HCT116 (cell line): ENCODE results near the gene THSD7B. TPM values are rescaled to one million over a fixed set of nuclear protein-coding genes. Genes with fewer than 3 reads are reported as not detected.

Experiments
- ATAC-seq: fragments of 200-7000 bp; cut with Tn5 transposase; 2 replicates; pipeline ENCODE4 v1.9.1; 2020; ENCODE audit warnings: mild to moderate bottlenecking, moderate library complexity
- BruUV-seq: library from RNA; stranded (reverse); fragments of 400-500 nt; replicated peaks from 2 replicates; lab custom pipeline; 2021; lab: Mats Ljungman, UMichigan
- CTCF ChIA-PET: fragments of 300-600 bp; sonication (Branson Sonifier 250); formaldehyde crosslinking; loops from one replicate; lab custom pipeline; 2021; ENCODE audit warnings: antibody characterized with exemption; lab: Charles Lee
- POLR2A ChIA-PET: fragments of 300-600, 350-600 bp; sonication (Branson Sonifier 250); formaldehyde crosslinking; loops from one replicate; lab custom pipeline; 2021; ENCODE audit warnings: antibody characterized with exemption; lab: Charles Lee
- RAD21 ChIA-PET, 2 experiments: fragments of 300-600 bp; sonication (Branson Sonifier 250); formaldehyde crosslinking; loops; one replicate each; lab custom pipeline; 2023; ENCODE audit warnings: low total read pairs in 2 of 2; ENCODE audit not compliant: uncharacterized antibody in 2 of 2, unreplicated experiment in 2 of 2, low non-redundant PET in 1 of 2; lab: Charles Lee
- DNase-seq: peaks from one replicate; pipeline ENCODE4 v3.0.0-alpha.2; 2010; ENCODE audit warnings: low read depth, low spot score
- H2AFZ ChIP-seq: fragments of 200-600 bp; shearing (Covaris generic), sonication (generic); 2 replicates; pipeline ENCODE4 v1.6.1; 2017; ENCODE audit warnings: low read depth, mixed run types, mixed read lengths, antibody characterized with exemption, low read length; ENCODE audit not compliant: poor library complexity, severe bottlenecking
- H3K27ac ChIP-seq: 2 replicates; pipeline ENCODE4 v1.5.1; 2012; ENCODE audit warnings: low read depth, low read length
- H3K27me3 ChIP-seq: fragments of 200-600 bp; sonication (generic); 2 replicates; pipeline ENCODE4 v1.6.1; 2016; ENCODE audit warnings: mixed run types, low read length, mixed read lengths; ENCODE audit not compliant: insufficient read depth
- H3K36me3 ChIP-seq, 2 experiments: fragments of 200-500 bp in 1 of 2; fragments of 200-600 bp in 1 of 2; sonication (Bioruptor generic) in 1 of 2; sonication (generic) in 1 of 2; 2 replicates each; pipeline versions ENCODE4 v1.5.1 to v1.6.1; 2014 to 2016; ENCODE audit warnings: low read length in 2 of 2, inconsistent platforms in 1 of 2, mixed read lengths in 1 of 2, mixed run types in 1 of 2; ENCODE audit not compliant: insufficient read depth in 2 of 2, control insufficient read depth in 1 of 2
- H3K4me1 ChIP-seq, 2 experiments: fragments of 200-600 bp in 1 of 2; sonication (generic) in 1 of 2; 2 replicates each; pipeline versions ENCODE4 v1.5.1 to v1.6.1; 2012 to 2017; ENCODE audit warnings: low read length in 2 of 2, inconsistent platforms in 1 of 2, mild to moderate bottlenecking in 1 of 2, mixed read lengths in 1 of 2, mixed run types in 1 of 2, moderate library complexity in 1 of 2; ENCODE audit not compliant: insufficient read depth in 2 of 2, control insufficient read depth in 1 of 2
- H3K4me2 ChIP-seq: fragments of 200-600 bp; sonication (generic); 2 replicates; pipeline ENCODE4 v1.6.1; 2017; ENCODE audit warnings: mixed run types, low read length, mixed read lengths
- H3K4me3 ChIP-seq, 2 experiments: fragments of 200-600 bp in 1 of 2; sonication (generic) in 1 of 2; replicated peaks in 1 of 2; 2 replicates each; pipeline ENCODE4 v1.5.1; 2011 to 2016; ENCODE audit warnings: low read length in 2 of 2, control low read depth in 1 of 2, low read depth in 1 of 2, mild to moderate bottlenecking in 1 of 2, mixed read lengths in 1 of 2, mixed run types in 1 of 2
- H3K79me2 ChIP-seq: fragments of 200-600 bp; sonication (generic); 2 replicates; pipeline ENCODE4 v1.6.1; 2017; ENCODE audit warnings: mild to moderate bottlenecking, mixed run types, low read length, moderate library complexity, mixed read lengths; ENCODE audit not compliant: insufficient read depth
- H3K9ac ChIP-seq: fragments of 200-600 bp; sonication (generic); 2 replicates; pipeline ENCODE4 v1.6.1; 2016; ENCODE audit warnings: low read length, mixed read lengths
- H3K9me2 ChIP-seq: fragments of 200-600 bp; sonication (generic), shearing (Covaris generic); 2 replicates; pipeline ENCODE4 v1.6.1; 2017; ENCODE audit warnings: mixed run types, mild to moderate bottlenecking, moderate library complexity; ENCODE audit not compliant: insufficient read depth
- H3K9me3 ChIP-seq, 2 experiments: fragments of 200-500 bp in 1 of 2; fragments of 200-600 bp in 1 of 2; sonication (Bioruptor generic) in 1 of 2; sonication (generic) in 1 of 2; 2 replicates each; pipeline ENCODE4 v1.6.1; 2014 to 2017; ENCODE audit warnings: low read length in 2 of 2, mixed read lengths in 2 of 2, inconsistent platforms in 1 of 2, low read depth in 1 of 2, mild to moderate bottlenecking in 1 of 2, mixed run types in 1 of 2, moderate library complexity in 1 of 2; ENCODE audit not compliant: control insufficient read depth in 1 of 2, insufficient read depth in 1 of 2
- H4K20me1 ChIP-seq: fragments of 200-600 bp; sonication (generic), shearing (Covaris generic); 2 replicates; pipeline ENCODE4 v1.6.1; 2017; ENCODE audit warnings: mixed run types, mild to moderate bottlenecking, moderate library complexity; ENCODE audit not compliant: insufficient read depth
- ATF3 ChIP-seq: IDR thresholded peaks from 2 replicates; pipeline ENCODE4 v1.6.1; 2012
- CEBPB ChIP-seq: IDR thresholded peaks from 2 replicates; pipeline ENCODE4 v1.6.1; 2012; ENCODE audit warnings: low read depth
- CTCF ChIP-seq, 3 experiments: fragments of 200-600 bp in 1 of 3; sonication (generic) in 1 of 3; IDR thresholded peaks in 2 of 3; conservative IDR thresholded peaks in 1 of 3; 2 replicates each; pipeline ENCODE4 v1.5.1; 2012 to 2017; ENCODE audit warnings: low read depth in 2 of 3, low read length in 2 of 3, antibody characterized with exemption in 1 of 3, borderline replicate concordance in 1 of 3, control low read depth in 1 of 3, mild to moderate bottlenecking in 1 of 3, mixed read lengths in 1 of 3, mixed run types in 1 of 3, moderate library complexity in 1 of 3; ENCODE audit not compliant: insufficient read depth in 1 of 3
- EZH2 ChIP-seq: fragments of 200-600 bp; sonication (generic); IDR thresholded peaks from 2 replicates; pipeline ENCODE4 v1.6.1; 2017; ENCODE audit warnings: antibody characterized with exemption, mixed run types
- EZH2phosphoT487 ChIP-seq: fragments of 200-600 bp; IDR thresholded peaks from 2 replicates; pipeline ENCODE4 v1.6.1; 2018; ENCODE audit warnings: antibody characterized with exemption, borderline replicate concordance
- FOSL1 ChIP-seq: IDR thresholded peaks from 2 replicates; pipeline ENCODE4 v1.6.1; 2012; ENCODE audit warnings: low read depth
- POLR2AphosphoS5 ChIP-seq: IDR thresholded peaks from 2 replicates; pipeline ENCODE4 v1.6.1; 2011; ENCODE audit warnings: mild to moderate bottlenecking, low read depth, low read length, moderate library complexity
- REST ChIP-seq: IDR thresholded peaks from 2 replicates; pipeline ENCODE4 v1.6.1; 2012; ENCODE audit warnings: low read depth
- SIN3A ChIP-seq: IDR thresholded peaks from 2 replicates; pipeline ENCODE4 v1.6.1; 2012; ENCODE audit warnings: low read depth
- TCF7L2 ChIP-seq: IDR thresholded peaks from 2 replicates; pipeline ENCODE4 v1.7.0; 2011; ENCODE audit warnings: borderline replicate concordance, inconsistent platforms; ENCODE audit not compliant: insufficient read depth, insufficient read length; ENCODE audit errors: extremely low read depth
- ZBTB33 ChIP-seq: IDR thresholded peaks from 2 replicates; pipeline ENCODE4 v1.6.1; 2011; ENCODE audit warnings: mild to moderate bottlenecking, low read length, moderate library complexity; ENCODE audit not compliant: insufficient replicate concordance; ENCODE audit errors: extremely low read depth
- ZFX ChIP-seq: fragments of 450-650 bp; IDR thresholded peaks from 2 replicates; pipeline ENCODE4 v1.6.1; 2017
- ZNF274 ChIP-seq: fragments of 200-500 bp; sonication (Bioruptor generic); IDR thresholded peaks from 2 replicates; pipeline ENCODE4 v1.6.1; 2014; ENCODE audit warnings: mild to moderate bottlenecking, low read depth, low read length, inconsistent platforms
- intact Hi-C: fragments of 100-400 bp; cut with micrococcal nuclease; formaldehyde crosslinking; loops from 2 replicates; pipeline ENCODE4 v1.10.0; 2022
- total RNA-seq: library from RNA; stranded (reverse); gene quantifications from one replicate; pipeline ENCODE4 v1.2.1, GENCODE V29; 2021; ENCODE audit not compliant: unreplicated experiment

THSD7B gene
- total RNA-seq, 1 experiment from 2014 or later, result not detected

- no peak for TF ChIP-seq CEBPB
- no peak for TF ChIP-seq EZH2phosphoT487
- no peak for TF ChIP-seq ATF3
- no peak for TF ChIP-seq POLR2AphosphoS5
- no peak for TF ChIP-seq EZH2
- no peak for TF ChIP-seq TCF7L2
- TF ChIP-seq ZFX, result no peak
- TF ChIP-seq SIN3A, result no peak
- Histone ChIP-seq H3K79me2 (no peaks in the 10 kb centered on the region), H3K4me3 (no peak overlapping the region), H3K9me3 (peaks cover 4 to 11% of the 10 kb centered on the region in 2 experiments; a peak in 2 of 4 replicates), H2AFZ (no peak overlapping the region), H4K20me1 (no peaks in the 10 kb centered on the region), H3K36me3 (no peaks in the 10 kb centered on the region), H3K4me1 (no peaks in the 10 kb centered on the region), H3K27ac (no peak overlapping the region), H3K9me2 (no peaks in the 10 kb centered on the region), H3K27me3 (no peaks in the 10 kb centered on the region), H3K9ac (no peak overlapping the region), H3K4me2 (no peak overlapping the region)
- CTCF ChIA-PET, result no interaction called here
- intact Hi-C loops, result no loop called here
- no peak for ATAC-seq
- RAD21 ChIA-PET, result no interaction called here
- no peak for DNase-seq
- no TSS peak for BruUV-seq
- POLR2A ChIA-PET, result no interaction called here
These were observed 428.1 kb downstream of the THSD7B start for GRCh38 chr2:137193401-137193800.

GRCh38 chr2:137194111-137194510, 428.8 kb downstream of the THSD7B start:
- ChIA-PET POLR2A (no interaction called here), CTCF (no interaction called here)
- TF ChIP-seq REST, result no peak
- no peak for TF ChIP-seq SIN3A
- TF ChIP-seq FOSL1, result no peak
- TF ChIP-seq CEBPB, result no peak
- no peak for TF ChIP-seq ZFX
- no peak for TF ChIP-seq CTCF (IDR thresholded peaks at IDR 0.05 in 2 of 3, conservative IDR thresholded peaks at IDR 0.05 in 1 of 3; ENCODE audit: borderline replicate concordance in 1 of 3, insufficient read depth in 1 of 3, low read depth in 2 of 3, low read length in 2 of 3)
- TF ChIP-seq ZNF274, result no peak
- no peak for TF ChIP-seq EZH2
- no peak for TF ChIP-seq ZBTB33

More at GRCh38 chr2:137194111-137194510, 428.8 kb downstream of the THSD7B start:
- Histone ChIP-seq H3K9me3 (peaks cover 4 to 11% of the 10 kb centered on the region in 2 experiments; a peak in 2 of 4 replicates), H3K4me1 (no peaks in the 10 kb centered on the region), H3K9ac (no peak overlapping the region), H3K36me3 (no peaks in the 10 kb centered on the region; a peak in 1 of 4 replicates), H3K4me2 (no peak overlapping the region), H4K20me1 (no peaks in the 10 kb centered on the region), H3K9me2 (no peaks in the 10 kb centered on the region), H3K79me2 (no peaks in the 10 kb centered on the region), H3K4me3 (no peak overlapping the region), H3K27ac (no peak overlapping the region), H2AFZ (no peak overlapping the region), H3K27me3 (no peaks in the 10 kb centered on the region)
- no TSS peak for BruUV-seq
- intact Hi-C loops, result no loop called here
- ATAC-seq (no peak), DNase-seq (no peak)
- RAD21 ChIA-PET, result no interaction called here
